LNCAP (cell line): ENCODE measurements around the gene AKAP7.

Experiments
- CTCF ChIP-seq: fragments of 450-650 bp; IDR thresholded peaks from 2 replicates; pipeline ENCODE4 v1.5.1; 2017; ENCODE audit warnings: mild to moderate bottlenecking

Gene AKAP7

GRCh38 chr6:131216246-131216645 is 81.0 kb downstream of the AKAP7 start:
- no peak for TF ChIP-seq CTCF

- no peak for TF ChIP-seq CTCF
Measured at GRCh38 chr6:131222773-131223172, 87.5 kb downstream of the AKAP7 start.

DNA sequence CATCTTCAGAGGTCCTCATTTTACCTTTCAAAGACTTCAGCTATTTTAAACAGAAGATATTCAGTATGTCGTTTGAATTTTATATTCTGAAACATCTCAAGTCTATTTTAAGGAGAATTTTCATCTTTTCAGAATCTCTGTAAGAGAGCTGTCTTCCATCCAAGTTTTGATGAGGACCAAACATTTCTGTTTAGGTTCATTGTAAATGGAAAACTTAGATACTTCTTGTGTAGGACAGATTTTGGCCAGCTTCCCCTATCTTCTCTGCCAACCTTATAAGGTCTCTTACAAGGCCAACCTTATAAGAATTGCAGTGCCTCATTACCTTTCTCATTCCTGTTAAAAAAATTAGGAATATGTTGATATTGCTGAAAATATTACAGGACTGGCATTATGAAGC is 88.1 kb downstream of the AKAP7 start:
- TF ChIP-seq CTCF: no peak

GRCh38 chr6:131225127-131225526 is 89.9 kb downstream of the AKAP7 start:
- TF ChIP-seq CTCF: no peak

DNA sequence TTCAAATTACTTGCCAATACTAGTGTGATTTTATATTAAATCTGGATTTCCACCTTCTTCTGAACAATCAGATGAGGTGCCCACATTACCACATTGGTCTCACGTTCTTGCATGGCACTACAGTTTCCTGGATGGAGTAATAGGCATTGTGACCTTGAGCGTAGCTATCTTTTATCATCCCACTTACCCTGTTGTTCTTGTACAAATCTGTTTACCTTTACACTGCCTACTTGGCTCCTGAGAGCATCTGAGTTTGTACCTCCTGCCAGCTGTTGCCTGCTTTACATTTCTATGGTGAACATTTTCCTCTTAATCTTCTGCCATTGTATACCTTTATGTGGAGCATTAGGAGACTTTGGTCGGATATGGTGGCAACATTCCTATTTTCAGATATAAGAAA is 90.7 kb downstream of the AKAP7 start:
- no peak for TF ChIP-seq CTCF

- TF ChIP-seq CTCF: no peak
Measured at GRCh38 chr6:131226459-131227157, 91.3 kb downstream of the AKAP7 start.

DNA sequence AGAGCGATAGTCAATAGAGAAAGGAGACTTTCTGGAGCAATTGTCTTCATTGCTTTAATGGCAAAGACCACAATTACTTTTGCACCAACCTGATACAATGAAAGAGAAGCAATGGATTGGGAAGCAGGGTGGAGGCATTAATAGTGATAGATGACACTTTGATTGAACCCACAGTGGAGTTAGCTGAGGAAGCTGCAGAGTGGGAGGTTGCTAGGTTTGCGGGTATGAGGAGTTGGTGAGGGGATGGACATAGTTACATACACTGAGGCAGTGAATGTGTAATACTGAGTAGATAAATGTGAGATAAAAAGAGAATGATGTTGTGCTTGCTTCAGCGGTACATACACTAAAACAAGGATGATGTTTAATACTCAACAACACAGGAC is 91.9 kb downstream of the AKAP7 start:
- no peak for TF ChIP-seq CTCF

DNA sequence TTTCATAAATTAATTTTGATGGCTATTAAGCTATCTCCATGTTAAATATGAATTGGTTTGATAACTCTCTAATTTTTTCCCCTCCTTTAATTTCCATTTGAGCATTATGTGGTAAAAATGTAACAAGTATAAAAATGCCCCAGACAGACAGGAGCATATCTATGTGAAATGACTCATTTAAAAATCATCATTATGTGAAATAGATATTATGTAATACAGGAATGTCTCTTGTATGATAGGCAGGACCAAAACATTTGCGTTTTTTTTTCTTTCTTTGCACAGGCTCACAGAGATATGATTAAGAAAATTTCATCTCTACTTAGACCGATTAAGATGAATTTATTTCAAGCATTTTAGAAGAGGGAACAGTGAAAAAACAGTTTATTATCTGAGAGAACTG is 95.8 kb downstream of the AKAP7 start:
- TF ChIP-seq CTCF: no peak
